CD4-positive, alpha-beta T cell treated with Interleukin-15 for 1 hour (primary cell): Measurements from ENCODE around the gene CATSPER4.
A peak's percentile ranks its signal among the peaks of the same experiment; 100 is the strongest.

Experiments used
- DNase-seq: peaks from one replicate; pipeline ENCODE4 v3.0.0-alpha.2; 2020

CATSPER4 gene

DNA sequence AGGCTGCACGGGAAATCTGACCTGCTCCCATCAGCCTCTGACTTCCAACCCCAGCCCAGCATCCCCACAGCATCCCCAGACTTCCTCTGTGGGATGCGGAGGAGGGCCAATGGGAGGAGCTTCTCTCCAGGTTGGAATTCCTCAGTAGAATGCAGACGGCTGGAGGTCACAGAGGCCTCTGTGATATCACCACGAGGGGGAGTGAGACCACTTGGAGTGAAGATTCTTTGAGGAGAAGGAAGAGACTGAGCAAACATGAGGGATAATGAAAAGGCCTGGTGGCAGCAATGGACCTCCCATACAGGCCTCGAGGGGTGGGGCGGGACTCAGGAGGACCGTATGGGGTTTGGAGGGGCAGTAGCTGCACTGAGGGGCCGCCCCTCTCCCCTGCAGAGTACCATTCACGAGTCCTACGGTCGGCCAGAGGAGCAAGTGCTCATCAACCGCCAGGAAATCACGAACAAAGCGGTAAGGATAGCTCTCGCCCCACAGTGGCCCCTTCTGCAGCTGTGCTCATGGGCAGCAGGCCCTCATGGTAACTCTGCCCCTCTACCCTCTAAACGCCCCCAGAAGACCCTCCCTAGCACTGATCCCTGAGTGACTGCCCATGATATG lies at the start of gene CATSPER4:
Gene CATSPER4, plus strand, starts transcription at position 230 of the 615 bp plus-strand sequence. Its CDS starts 26 bp downstream, at position 256.
- DNase-seq: no peak

DNA sequence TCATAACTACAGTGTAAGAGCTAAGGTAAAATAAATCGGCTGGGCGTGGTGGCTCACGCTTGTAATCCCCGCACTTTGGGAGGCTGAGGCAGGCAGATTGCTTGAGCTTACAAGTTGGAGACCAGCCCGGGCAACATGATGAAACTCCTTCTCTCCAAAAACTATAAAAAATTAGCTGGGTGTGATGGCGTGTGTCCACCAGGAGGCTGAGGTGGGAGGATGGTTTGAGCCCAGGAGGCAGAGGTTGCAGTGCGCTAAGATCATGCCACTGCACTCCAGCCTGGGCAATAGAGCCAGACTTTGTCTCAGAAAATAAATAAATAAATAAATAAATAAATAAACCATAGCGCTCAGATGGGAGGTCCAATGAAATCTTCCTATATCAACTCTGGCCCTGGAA lies 48.2 kb upstream of the CATSPER4 start:
- no peak for DNase-seq

DNA sequence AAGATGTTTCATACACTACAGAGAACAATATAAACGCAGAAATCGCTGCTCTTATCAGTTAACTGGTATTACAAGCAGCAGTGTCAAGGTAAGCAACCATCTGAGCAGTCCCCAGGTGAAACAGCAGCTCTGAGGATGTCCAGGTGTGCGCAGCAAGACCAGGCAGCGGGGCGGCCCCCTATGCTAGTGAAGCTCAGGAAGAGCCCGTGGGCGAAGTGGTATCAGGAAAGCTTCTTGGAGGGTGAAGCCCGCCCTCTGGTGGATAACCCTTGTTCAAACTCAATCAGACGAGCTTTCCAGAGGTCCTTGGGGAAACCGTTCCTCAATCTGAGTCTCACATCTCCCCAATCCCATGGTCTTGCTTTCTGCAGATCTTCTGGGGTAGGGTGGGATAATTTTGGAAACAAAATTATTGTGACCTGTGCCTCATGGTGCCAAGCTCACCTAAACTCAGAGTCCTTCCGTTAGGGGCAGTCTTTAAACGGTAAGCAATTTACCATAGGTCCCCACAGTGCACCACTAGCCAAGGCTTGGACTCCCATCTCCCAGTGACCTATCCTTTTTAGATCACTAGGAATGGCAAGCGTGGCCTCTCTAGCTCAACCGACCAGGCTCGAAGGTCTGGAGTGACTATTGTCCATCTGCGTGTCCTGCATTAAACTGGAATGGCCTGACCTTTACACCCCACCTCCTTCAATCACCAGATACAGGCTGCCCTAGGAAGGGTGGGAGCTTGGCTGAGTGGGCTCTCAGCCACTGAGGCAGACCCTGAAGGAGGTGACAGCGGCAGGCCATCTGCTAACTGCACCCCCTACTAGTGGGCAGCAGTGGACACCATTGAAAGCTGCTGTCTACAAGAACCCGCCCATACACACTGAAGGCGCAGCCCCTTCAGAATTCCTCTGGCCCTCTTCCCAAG lies 45.1 kb upstream of the CATSPER4 start:
- DNase-seq: peak; percentile 75

DNA sequence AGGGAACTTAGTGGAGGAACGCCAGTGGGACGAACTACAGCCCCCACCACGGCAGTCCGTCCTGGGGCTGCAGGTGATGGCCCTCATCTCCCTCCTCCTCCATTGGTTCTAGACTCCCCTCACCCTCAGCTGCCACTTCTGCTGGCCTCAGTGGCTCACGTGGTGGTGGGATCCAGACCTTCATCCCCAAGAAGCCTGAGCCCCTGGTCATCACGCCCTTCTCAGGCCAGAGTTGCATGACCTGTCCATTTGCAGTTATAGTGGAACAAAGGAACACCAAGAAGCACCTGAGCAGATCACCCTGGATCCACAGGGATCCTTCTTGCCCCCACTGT lies 44.5 kb upstream of the CATSPER4 start:
- no peak for DNase-seq

DNA sequence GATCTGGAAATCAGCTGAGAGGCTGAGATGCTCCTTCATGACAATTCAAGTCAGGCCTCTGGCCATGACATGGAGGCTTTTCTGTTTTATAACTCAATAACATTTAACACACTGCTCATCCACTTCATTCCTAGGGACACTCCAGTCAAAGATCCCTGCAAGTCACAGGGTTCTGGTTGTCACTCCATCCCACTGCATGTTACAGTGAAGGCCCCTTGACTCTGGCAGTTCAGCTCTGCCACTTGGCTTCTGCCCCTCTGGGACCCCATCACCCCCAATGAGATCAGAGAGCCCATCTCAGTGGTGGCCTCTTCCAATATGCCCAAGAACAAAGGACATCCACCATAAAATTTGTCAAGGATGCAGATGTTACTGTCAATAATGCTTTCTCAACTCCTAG lies 41.5 kb upstream of the CATSPER4 start:
- DNase-seq: no peak

DNA sequence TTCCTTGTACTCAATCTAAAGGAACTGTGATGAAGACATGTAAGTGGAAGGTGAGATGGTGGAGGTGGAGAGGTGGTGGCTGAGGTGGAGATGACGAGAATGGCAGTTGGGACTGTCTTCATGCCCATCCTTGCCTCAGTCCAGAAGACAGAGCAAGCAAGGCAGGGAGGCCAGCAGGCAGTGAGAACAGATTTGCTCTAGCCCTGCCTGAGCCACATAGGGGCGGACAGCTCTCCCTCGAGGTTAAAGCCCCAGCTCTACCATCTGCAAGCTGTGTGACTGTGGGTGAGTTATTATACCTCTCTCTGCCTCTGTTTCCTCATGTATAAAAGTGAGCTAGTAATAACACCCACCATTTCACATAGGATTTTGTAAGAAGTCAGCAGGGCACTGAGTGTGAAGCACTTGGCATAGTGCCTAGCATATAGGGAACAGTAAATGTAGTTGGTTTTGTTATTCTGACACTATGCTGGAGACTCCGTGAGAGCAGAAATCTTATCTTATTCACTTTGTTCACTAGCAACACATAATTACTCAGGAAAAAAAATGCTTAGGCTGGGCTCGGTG lies 36.4 kb upstream of the CATSPER4 start:
- no peak for DNase-seq

DNA sequence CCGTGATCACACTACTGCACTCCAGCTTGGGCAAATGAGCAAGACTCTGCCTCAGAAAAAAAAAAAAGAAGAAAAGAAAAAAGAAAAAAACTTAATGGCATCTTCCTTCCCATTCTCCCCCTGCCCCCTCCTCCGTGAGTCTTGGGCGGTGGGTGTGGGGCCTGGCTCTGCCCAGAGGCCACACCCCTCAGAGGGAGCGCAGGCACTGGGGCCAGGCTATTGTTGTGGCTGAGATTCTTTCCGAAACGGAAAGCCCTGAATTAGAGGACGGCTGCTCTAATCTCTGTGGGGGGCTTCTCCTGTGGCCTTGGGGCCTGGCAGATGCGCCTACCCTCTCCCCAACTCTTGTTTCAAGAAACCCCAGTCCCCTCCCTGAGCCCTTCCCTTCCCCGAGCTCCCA lies 35.7 kb upstream of the CATSPER4 start:
- DNase-seq: no peak

DNA sequence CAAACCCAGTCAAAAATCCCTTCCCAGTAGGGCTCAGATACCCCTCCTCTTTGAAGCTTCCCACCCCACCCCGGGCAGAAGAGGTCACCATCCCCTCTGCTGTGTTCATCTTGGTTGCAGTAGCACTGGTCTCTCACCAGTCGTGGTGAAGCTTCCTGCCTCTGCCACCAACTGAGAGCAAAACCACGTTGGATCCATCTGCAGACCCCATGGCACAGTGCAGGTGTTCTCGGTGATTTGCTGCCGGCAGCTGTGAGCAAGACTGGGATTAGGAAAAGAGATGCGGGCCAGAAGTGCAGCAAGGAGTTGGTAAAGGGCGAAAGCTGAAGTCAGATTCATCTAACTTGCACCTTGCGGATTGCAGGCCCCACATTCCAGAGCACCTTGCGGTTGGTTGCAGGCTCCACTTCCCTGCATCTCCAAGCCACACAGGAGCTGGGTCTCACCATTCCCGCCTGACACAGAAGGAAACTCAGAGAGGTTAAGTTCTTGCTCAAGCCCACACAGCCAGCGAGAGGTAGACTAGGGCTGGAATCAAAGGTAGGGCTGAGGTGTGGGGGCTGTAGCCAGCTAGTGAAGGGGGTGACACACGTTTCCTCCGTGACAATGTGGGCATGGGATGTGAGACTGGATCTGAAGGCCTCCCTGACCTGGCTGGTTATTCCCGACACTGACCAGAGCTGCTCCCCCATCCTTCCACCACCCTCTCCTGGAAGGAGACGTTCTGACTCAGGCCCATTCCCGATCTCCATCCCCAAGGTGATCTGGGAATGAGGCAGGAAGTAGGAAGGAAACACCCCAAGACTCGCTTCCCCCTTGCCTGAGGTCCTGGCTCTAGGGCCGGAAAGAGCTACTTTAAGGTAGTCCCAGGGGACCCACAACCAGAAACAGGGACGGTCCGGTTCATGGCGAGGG lies 34.8 kb upstream of the CATSPER4 start:
- DNase-seq: no peak

DNA sequence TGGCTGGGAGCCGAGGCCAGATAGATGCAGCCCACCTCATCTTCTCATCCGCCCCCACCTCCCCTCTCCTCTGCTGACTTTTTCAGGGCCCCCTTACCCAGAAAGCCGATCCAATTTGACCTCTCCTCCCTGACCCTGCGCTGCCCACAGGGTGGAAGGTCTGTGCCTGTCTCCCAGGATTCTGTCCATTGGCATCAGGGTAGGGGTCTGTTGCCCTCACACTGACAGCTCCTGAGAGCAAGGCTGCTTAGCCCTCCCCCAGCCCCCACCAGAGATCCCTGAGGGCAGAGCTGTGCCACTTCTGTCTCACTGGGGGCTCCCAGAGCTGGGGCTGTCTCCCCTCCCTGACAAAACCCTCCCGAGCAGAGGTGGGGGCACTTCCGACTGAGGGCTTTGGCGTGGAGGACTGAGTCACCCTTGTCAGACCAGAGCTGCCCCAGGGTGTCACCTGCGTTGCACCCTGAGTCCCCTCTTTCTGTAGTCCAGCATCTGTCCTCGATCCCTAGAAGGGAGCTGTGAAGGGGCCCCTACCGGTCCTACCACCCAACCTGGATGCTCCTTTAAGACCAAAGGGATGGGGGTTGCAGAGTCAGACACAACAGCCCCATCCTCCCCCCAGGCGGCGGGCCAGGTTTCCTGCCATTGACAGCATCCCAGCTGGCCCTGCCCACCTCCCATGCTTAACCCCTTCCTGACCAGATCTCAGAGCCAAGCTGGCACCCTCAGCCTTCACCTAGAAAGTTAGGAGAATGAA lies 33.9 kb upstream of the CATSPER4 start:
- DNase-seq: no peak

DNA sequence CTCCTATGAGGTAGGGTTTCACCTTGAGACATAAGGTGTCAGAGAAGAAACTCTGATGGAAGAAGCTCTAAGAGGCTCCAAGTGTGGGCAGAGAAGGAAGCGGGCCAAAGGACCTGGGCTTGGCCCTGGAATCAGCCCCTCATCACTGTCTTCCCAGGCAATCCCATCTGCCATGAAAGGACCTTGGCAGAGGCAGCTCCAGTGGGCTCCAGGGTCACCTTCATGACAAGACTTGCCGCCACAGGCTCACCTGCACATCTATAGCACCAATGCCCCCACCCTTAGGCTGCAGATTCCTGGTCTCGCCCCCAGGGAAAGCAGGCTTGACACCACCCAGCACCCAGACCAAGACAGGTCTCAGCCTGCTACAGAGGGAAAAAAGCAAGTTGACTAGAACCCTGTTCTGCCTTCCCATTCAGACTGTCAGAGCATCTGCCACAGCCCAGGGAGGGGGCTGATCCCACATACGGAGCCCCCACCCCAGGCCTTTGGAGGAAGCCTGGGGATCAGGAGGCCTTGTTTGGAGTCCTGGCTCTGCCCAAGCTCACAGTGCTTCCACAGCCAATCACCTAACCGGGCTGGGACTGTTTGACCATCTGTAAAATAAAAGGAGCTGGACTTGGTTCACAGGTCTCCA lies 32.0 kb upstream of the CATSPER4 start:
- DNase-seq: no peak

DNA sequence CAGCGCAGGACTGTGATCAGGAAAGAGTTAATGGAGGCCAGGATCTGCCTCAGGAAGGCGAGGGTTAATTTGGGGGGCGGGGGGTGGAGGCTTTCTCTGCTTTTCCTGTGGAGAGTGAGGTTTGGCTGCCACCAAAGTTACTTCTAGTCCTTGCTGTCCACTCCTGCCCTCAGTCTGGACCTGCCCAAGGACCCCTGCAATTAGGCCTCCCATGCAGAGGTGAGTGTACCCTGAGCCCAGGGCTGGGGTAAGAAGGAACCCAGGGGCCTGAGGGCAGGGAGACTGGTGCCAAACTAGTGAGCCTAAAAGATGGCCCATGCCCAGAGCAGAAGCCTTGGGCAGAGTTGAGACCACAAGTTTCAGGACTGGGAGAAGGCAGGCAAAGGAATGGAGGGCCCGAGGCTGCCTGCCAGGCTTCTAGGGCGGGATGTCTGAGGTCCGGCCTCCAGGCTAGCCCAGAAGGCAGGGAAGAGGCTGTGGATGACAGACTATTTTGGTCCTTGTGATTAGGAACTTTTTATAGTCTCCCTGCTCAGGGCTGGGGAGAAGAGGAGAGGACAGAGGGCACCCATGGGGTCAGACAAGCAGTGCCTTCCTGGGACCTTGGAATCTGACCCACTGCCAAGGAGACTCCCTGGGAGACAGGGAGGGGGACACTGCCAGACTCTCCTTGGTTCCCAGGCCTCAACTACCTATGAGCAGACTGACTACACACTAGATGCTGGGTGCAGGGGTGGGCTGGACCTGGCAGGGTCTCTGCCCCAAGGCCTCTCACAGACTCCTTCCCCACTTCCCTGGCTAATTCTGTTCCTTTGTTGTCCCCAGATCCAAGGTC lies 31.3 kb upstream of the CATSPER4 start, which contains the start of gene FAM110D:
Gene FAM110D, plus strand, starts transcription at position 172 of the 835 bp plus-strand sequence. CDS start 2,213 bp downstream, outside the sequence.
- DNase-seq: no peak

DNA sequence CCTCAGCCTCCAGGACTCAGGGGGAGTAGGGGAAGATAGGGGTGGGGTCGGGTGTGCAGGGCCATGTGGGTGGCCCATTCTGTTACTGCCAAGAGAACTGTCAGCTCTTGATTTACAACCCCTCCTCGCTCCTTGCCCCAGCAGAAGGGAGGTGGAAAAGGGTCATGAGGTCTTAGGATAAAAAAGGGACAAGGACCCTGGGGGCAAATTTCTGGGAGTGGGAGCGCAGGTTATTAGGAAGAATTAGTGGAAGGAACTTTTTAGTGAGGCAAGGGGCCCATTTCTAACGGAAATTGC lies 30.7 kb upstream of the CATSPER4 start:
- DNase-seq: no peak

DNA sequence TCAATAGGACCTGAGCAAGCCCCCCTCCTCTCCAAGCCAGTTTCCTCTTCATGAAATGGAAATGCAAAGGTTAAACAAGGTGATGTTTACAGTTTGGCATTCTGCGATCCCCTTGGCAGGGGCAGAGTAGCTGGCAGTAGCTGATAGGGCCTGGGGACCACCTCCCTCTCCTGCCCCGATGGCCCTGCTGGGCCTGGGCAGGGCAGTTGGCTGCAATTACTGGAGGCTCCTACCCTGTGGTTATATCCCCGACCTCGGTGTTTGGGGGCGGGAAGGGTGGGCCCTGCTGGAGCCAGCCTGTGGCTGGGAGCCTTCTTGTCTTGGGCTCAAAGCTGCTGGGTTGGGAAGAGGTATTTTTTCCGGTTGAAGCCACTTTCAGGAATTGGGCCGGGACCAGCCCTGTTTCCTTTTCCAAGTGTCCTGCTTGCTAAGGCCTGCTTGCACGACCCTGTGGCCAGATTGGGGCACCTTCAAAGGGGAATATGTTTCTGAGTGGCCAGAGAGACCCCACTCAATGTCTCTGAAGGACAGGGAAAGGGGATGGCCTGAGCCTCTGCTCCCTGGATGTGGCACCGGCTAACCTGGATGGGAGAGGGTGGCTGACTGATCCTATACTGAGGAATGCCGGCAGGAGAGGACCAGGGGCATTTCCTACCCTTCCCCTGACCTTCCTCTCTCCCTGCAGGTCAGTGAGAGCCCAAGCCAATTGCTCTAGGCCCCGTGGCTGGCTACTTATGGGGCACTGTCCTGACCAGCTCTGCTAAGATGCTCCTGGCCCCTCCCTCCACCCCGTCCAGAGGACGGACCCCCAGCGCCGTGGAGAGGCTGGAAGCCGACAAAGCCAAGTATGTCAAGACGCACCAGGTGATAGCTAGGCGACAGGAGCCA lies 29.6 kb upstream of the CATSPER4 start:
- no peak for DNase-seq

DNA sequence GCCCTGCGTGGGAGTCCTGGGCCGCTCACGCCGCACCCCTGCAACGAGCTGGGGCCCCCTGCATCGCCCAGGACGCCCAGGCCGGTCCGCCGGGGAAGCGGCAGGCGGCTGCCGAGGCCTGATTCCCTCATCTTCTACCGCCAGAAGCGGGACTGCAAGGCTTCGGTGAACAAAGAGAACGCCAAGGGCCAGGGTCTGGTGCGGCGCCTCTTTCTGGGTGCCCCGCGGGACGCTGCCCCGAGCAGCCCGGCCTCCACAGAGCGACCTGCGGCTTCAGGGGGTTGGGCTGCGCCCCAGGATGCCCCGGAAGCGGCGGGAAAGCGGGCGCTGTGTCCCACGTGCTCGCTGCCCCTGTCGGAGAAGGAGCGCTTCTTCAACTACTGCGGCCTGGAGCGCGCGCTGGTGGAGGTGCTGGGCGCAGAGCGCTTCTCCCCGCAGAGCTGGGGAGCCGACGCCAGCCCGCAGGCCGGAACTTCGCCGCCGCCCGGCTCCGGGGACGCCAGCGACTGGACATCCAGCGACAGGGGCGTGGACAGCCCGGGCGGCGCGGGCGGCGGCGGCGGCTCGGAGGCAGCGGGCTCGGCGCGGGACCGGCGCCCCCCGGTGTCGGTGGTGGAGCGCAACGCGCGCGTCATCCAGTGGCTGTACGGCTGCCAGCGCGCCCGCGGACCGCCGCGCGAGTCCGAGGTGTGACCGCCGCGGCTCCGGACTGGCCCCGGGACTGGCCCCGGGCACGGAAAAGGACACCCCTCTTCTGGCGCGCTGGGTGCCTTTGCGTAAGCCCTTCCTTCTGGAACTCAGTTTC lies 28.8 kb upstream of the CATSPER4 start:
- peak; percentile 36 for DNase-seq

DNA sequence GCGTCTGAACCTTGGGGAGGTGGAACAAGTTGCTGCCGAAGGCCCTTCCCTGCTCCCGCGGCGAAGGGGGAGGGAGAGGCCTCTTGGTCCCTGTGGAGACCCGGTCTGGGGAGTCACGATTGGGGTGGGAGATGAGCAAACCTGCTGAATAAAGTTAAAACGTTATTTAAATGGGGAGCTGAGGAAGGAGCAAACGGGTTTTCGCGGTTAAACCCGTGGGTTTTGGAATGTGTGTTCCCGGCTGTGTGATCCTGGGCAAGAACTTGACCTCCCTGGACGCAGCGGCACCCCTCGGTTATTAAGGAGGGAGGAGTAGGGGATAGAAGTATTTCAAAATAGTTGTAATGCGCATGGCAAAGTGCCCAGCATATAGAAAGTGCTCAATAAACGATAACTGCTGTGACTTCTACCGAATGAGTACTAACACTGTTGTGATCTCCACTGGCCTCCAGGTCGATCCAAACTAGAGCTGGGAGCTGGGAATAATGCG lies 28.1 kb upstream of the CATSPER4 start:
- no peak for DNase-seq

DNA sequence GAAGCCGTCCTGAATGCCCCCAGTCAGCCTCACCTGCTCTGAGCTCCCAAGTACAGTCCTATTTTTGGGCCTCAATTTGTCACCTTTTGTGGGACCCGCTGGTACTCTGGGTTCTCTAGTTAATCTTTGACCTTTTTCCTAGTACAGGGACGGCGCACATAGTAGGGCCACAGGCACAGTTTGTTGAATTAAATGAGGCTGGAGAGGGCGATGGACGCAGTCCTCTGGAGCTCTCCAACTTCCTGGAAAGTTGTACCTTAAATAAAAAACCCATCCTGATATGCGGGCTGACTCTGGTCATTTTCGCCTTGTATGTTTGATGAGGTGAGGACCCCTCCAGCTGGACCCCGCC lies 26.7 kb upstream of the CATSPER4 start:
- DNase-seq: no peak

DNA sequence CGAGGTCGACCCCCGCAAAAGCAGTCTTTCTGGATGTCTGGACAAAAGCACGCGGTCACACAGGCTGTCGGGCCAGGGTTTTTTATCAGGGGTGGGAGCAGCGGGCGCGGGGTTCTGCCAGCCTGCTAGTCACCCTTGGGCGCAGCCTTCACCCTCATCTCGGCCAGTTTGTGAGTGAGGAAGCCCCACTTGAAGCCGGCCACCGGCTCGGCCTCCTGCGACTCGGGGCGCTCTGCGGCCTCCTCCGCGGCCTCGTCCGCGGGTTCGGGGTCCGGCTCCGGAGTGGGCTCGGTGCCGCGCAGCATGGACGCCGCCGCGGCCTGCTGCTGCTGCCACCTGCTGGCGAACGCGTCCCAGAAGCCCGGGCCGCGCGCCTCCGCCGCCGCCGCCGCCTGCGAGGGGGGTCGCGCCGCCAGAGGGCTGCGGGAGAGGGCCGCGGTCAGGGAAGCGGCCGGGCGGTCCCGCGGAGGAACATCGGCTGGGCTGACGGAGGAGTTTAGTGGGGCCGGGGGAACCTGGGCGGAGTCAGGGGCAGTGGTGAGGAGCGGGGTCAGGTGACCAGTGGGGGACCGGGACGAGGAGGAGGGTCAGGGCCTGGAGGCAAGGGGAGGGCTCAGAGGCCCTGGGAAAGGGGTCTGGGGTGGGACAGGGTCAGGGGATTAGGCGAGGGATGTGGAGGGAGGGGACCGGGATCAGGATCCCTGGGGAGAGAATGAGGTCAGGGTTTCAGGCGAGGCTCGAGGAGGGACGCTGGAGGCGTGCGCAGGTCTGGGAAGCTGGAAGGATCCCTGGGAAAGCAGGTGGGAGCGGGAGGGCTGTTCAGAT lies 26.2 kb upstream of the CATSPER4 start:
- peak; percentile 24 for DNase-seq
